Neural progenitor cell (in vitro differentiated cells): ENCODE data around the gene EHF.

Experiments used
- CTCF ChIP-seq: fragments of 200-600 bp; sonication (generic); IDR thresholded peaks from 2 replicates; pipeline ENCODE4 v1.5.1; 2017; ENCODE audit warnings: antibody characterized with exemption, mild to moderate bottlenecking
- EZH2 ChIP-seq: fragments of 200-600 bp; sonication (generic); IDR thresholded peaks from 2 replicates; pipeline ENCODE4 v1.6.1; 2017; ENCODE audit warnings: antibody characterized with exemption, mild to moderate bottlenecking, moderate library complexity
- EZH2phosphoT487 ChIP-seq: fragments of 200-600 bp; sonication (generic); IDR thresholded peaks from 2 replicates; pipeline ENCODE4 v1.6.1; 2017; ENCODE audit warnings: antibody characterized with exemption

GRCh38 chr11:34642873-34643272 lies 22.0 kb downstream of the EHF start:
- TF ChIP-seq EZH2 (no peak), CTCF (no peak), EZH2phosphoT487 (no peak)
